ENCODE data around the gene BTBD9.

- TF ChIP-seq TAF1 (IDR thresholded peaks at IDR 0.05; ENCODE audit: borderline replicate concordance, low read depth, low read length), result no peak
- TF ChIP-seq POLR2A (IDR thresholded peaks at IDR 0.05; ENCODE audit: low read depth, low read length), result no peak
Observed at GRCh38 chr6:38151580-38152500, 487.9 kb downstream of the BTBD9 start.
